Measurements from ENCODE around the gene GABRR3.

GRCh38 chr3:97959872-97960271 lies 75.2 kb downstream of the GABRR3 start:
- TF ChIP-seq CTCF (IDR thresholded peaks at IDR 0.05) (no peak), TCF7L2 (IDR thresholded peaks at IDR 0.05; ENCODE audit: low read depth, low read length) (no peak), POLR2AphosphoS5 (IDR thresholded peaks at IDR 0.05; ENCODE audit: low read depth, low read length) (no peak), REST (IDR thresholded peaks at IDR 0.05; ENCODE audit: insufficient read depth in 1 of 2, low read depth in 2 of 2, low read length in 1 of 2) (no peak)

Data from Panc1 (cell line).